Stimulated activated naive CD4-positive, alpha-beta T cell (primary cell): ENCODE measurements around the gene INSR.
"Not testable (repeated sequence)": the region's sequence is repeated elsewhere in the genome, so short reads cannot be mapped to it uniquely, and the experiment has no call there.

Source experiments
- DNase-seq, 6 experiments: peaks; one replicate each; lab custom pipeline; 2025; lab: John Stamatoyannopoulos, UW

INSR gene

GRCh38 chr19:7293762-7294557, at the start of gene INSR:
TSS of gene INSR (minus strand) at chr19:7294414. CDS start at chr19:7293891, 523 bp downstream.
- DNase-seq, result peak in 5 of 6 experiments; percentile 11 to 36 (median 16)

DNA sequence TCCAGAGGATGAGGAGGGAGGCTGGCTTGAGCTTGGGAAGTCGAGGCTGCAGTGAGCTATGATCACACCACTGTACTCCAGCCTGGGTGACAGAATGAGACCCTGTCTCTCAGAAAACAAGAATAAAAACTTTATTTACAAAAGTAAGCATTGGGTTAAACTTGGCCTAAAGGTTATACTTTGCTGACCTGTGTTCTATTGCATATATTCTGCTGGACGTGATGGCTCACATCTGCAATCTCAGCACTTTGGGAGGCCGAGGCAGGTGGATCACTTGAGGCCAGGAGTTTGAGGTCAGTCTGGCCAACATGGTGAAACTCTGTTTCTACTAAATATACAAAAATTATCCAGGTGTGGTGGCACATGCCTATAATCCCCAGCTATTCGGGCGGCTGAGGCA, 47.9 kb upstream of the INSR start:
- DNase-seq, result no peak

- DNase-seq, result peak; percentile 54 to 87 (median 78)
Measured at GRCh38 chr19:7340959-7341837, 47.0 kb upstream of the INSR start.

DNA sequence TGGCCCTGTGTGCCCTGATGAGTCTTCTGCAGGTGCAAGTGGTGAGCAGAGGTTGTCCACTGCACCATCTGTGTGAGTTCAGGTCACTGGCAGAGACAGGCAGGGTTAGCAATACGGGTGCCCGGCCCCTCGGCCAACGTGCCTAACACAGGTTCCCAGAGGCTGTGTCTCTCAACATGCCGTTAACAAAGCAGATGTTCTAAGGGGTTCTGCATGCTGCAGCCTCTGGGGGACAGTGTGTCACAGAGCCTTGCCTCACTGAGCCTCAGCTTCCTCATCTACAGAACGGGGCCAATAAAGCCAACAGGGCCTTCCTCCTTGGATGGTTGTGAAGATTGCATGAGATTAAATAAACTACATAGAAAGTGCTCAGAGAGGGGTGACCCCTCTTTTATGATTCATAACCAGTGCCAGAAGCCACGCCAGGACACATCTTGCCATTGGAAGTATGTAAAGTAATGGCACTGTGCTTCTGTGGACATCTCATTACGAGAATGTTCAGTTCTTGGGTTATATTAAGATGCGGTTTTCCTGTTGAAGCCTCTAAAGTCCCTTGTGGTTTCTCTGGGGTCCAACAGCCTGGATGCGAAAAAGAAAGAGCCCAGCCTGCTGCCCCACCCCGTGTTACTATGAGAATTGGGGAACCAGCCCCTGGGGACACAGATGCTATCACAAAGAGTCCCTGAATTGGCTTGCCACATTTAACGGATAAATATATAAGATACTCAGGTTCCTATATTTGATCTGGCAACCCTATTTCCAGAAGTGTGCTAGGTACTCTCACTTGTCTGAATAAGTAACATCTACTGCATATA, 43.4 kb upstream of the INSR start:
- DNase-seq, result no peak

DNA sequence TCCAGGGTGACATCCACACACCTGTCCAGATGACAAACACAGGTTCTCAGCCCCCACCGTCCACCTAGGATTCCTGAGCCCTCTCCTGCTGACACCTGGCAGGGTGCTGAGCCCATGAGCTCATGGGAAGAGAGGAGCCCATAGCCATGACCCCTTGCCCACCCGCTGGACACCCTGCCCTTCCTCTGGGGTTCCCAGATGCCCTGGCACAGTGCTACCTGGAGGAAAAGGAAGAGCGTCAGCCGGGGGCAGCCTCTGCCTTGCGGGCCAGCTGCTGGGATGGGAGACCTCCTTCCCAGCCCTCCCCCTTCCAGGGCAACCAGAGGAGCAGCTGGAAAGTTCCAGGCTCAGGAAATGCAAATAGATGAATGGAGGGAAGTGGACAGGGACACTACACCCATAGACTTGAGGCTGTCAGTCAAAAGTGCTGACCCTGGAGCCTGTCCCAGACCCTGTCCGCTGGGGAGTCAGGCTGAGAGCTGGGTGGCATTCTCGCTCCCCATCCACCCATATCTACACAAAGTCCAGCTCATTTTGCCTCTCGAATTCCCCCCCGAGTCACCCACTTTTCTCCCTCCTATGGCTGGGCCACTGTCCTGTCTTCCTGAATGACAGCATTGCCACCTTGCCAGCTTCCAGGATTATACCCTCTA, 42.2 kb upstream of the INSR start:
- DNase-seq, result no peak

DNA sequence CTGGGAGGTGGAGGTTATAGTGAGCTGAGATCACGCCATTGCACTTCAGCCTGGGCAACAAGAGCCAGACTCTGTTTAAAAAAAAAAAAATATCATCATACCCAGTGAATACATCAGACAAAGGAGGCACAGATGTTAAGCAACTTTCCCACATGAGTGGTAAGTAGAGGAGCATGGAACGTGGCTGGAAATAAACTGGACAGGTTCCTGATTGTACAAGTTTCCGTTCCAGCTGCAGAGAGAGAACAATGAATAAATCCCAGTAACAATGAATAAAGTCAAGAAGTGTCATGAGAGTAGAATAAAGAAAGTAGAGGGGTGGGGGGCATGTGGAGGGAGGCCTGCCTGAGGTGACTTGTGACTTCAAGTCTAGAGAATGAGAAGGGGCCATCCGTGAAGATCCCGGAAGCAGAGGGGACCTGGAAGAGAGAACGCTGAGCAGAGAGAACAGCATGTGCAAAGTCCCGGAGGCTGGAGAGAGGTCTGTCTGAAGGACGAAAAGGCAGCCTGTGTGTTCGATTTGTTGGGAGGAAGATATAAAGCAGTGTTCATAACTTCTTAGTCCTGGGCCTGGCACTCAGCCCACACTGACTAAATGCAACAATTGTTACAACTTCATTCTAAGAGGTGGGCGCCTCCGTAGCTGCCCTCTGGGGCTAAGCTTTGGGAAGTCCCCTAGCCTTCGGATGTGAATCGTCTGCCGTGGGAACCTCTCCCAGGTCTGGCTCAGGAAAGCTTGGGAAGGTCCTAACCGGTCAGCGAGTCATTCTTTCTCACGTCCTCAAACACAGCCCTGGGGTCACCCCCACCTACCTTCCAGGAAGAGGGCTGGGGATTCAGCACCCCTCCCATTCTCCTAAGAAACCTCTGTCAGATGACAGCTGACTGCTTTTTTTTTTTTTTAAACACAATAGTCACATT, 39.2 kb upstream of the INSR start:
- DNase-seq, result no peak

DNA sequence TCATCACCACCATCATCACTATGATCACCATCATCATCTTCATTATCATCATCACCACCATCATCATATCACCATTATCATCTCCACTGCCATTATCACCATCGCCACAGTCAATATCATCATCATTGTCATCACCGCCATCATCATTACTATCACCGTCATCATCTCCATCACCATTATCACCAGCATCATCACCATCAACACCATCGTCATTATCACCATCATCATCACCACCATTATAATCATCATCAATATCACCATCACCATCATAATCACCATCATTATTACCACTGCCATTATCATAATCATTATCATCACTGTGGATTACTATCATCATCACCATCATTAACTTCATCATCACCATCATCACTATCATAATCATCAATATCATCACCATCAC, 37.2 kb upstream of the INSR start:
- no peak for DNase-seq

DNA sequence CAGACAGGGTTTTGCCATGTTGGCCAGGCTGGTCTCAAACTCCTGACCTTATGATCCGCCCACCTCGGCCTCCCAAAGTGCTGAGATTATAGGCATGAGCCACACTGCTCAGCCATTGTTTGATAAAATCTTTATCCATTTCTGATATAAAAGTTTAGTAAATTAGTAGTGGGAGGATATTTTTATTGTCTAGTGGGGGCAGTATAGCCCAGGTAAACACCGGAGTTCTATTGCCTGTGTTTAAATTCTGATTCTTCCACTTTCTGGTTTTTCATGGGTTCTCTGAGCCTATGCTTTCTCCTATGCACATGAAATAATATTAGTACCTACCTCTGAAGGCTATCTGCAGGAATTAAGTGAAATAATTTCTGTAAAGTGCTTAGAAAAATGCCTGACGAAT, 34.4 kb upstream of the INSR start:
- peak in 1 of 6 experiments; percentile 8 for DNase-seq

DNA sequence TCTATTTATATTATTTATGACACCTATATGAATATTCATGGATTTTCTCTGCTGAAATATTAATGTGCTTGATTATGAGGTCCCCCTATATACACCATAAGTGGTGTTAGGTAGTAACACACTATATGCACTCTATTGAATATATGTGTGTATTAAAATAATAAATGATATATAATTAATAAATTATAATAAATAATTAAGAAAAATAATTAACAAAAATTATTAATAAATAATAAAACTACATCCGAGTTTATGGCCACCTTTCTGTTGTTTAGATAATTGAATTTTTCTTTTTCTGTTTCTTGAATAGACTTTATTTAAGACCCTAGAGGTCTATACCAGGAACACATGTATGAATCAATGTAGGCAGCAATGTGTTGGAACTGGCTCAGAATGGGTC, 33.6 kb upstream of the INSR start:
- DNase-seq, result no peak

DNA sequence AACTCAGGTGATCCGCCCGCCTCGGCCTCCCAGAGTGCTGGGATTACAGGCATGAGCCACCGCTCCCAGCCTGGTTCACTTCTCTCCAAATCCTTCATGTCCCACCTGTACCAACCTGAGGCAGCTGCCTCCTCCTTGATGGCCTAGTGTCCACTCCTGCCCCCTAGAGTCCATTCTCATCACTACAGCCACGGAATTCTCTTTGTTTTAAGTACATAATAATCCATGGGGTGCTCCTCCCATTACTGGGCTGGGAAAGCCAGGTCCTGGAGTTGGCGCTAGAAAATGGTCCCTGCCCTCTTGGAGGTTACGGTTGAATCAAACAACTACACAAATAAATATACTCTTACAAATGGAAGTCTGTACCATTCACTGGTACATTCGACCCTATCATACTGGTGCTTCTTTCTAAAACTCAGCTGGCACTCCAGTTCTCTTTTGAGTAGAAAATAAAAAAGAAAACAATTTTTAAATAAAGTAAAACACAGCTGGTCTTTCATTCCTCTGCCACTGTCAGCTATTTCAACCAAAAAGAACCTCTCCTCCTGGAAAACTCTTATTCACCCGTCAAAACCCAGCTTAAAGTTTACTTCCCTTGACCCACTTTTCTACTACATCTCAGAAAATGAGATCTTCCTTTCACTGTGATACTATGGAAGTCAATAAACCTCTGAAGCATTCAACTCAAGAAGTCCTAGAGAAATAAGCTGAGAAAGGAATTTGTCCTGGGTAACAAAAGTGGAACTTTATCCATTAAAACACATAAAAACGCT, 32.1 kb upstream of the INSR start:
- peak in 2 of 6 experiments; percentile 15 to 24 for DNase-seq

DNA sequence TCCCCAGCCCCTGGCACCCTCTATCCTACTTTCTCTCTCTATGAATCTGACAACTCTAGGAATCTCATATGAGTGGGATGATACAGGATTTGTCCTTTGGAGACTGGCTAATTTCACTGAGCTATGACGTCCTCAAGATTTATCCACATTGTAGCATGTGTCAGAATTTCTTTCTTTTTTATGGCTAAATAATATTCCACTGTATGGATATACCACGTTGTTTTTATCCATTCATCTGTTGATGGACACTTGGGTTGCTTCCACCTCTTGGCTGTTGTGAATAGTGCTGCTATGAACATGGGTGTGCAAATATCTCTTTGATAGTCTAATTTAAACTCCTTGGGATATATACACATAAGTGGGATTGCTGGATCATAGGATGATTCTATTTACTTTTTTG, 24.0 kb upstream of the INSR start:
- DNase-seq, result no peak

DNA sequence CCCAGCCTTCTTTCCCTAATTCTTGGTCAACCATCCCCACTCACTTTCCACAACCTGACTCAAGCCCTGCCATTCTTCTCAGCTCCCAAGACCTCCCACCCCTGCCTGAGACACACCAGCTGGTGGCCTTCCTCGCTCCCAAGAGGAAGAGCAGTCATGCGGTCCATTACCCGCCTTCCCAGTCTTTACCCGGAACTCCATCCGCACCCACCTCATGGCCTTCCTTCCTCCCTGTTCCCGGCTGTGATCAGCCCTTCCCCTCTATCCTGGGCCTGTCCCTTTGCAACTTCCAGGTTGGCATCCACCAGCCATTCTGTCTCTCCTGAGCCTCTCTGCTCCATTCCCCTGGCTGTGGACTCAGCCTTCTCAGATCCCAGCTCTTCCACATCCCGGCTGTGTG, 18.6 kb upstream of the INSR start:
- no peak for DNase-seq

DNA sequence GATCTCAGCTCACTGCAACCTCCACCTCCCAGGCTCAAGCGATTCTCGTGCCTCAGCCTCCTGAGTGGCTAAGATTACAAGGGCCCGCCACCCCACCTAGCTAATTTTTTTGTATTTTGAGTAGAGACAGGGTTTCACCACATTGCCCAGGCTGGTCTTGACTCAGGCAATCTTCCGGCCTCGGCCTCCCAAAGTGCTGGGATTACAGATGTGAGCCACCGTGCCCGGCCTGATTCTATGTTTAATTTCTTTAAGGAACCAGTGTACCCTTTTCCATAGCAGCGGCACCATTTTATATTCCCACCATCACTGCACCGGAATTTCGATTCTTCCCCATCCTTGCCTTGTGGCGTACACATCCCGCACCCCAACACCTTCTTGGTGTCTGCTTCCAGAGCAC, 17.7 kb upstream of the INSR start:
- no peak for DNase-seq

GRCh38 chr19:7308327-7308726, 14.1 kb upstream of the INSR start:
- DNase-seq, result not testable (repeated sequence)

DNA sequence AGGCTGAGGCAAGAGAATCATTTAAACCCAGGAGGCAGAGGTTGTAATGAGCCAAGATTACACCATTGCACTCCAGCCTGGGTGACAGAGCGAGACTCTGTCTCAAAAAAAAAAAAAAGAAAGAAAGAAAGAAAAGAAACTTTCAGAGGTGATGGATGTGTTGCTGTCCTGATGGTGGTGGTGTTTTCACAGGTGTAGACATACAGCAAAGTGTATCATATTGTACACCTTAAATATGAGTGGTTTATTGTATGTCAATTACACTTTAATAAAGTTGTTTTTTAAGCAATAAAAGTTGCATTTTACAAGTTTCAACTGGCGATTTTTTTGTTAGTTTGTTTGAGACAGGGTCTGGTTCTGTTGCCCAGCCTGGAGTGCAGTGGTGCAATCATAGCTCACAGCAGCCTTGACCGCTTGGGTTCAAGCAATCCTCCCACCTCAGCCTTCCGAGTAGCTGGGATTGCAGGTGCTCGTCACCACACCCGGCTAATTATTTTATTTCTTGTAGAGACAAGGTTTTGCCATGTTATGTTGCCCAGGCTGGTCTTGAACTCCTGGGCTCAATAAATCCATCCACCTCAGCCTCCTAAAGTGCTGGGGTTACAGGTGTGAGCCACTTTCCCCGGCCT, 13.5 kb upstream of the INSR start:
- no peak for DNase-seq

DNA sequence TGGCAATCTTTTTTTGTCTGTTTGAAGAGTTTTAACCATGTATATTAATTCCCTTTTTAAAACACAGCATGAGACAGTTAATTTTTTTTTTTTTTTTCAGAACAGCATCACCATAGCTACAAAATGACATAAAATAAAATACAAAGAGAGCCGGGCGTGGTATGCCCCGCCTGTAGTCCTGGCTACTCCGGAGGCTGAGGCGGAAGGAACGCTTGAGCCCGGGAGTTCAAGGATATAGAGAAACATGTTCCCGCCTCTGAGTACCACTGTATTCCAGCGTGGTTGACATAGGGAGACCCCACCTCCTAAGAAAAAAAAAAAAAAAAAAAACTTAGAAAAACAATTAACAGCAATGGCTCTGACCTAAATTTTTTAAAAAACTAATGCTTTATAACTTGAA, 10.0 kb upstream of the INSR start:
- no peak for DNase-seq

DNA sequence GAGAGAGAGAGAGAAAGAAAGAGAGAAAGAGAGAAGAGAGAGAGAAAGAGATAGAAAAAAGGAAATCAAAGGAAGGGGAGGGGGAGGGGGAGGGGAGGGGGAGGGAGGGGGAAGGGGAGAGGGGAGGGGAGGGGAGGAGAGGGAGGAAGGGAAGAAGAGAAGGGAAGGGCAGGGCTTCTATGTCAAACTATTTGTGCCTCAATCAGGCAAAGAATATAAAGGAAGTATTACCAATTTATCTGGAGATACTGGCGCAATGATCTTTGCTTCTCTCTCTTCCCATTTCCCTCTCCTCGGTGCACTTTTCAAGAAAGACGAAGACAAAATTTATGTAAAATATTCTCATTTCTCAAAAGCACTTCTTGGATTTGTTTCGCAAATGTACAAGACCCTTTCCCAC, 9.3 kb upstream of the INSR start:
- no peak for DNase-seq

GRCh38 chr19:7301525-7301924, 7.3 kb upstream of the INSR start:
- no peak for DNase-seq

- no peak for DNase-seq
Measured at GRCh38 chr19:7297742-7298141, 3.5 kb upstream of the INSR start.
